Measurements from ENCODE around the gene PDE4D. TPM values are rescaled to one million over a fixed set of nuclear protein-coding genes. Genes with fewer than 3 reads are reported as not detected.

Gene PDE4D
- total and polyA plus RNA-seq, 2 donors (not counting 1 experiment from before 2014, with no cell fraction given), result 14.9 to 171 TPM

DNA sequence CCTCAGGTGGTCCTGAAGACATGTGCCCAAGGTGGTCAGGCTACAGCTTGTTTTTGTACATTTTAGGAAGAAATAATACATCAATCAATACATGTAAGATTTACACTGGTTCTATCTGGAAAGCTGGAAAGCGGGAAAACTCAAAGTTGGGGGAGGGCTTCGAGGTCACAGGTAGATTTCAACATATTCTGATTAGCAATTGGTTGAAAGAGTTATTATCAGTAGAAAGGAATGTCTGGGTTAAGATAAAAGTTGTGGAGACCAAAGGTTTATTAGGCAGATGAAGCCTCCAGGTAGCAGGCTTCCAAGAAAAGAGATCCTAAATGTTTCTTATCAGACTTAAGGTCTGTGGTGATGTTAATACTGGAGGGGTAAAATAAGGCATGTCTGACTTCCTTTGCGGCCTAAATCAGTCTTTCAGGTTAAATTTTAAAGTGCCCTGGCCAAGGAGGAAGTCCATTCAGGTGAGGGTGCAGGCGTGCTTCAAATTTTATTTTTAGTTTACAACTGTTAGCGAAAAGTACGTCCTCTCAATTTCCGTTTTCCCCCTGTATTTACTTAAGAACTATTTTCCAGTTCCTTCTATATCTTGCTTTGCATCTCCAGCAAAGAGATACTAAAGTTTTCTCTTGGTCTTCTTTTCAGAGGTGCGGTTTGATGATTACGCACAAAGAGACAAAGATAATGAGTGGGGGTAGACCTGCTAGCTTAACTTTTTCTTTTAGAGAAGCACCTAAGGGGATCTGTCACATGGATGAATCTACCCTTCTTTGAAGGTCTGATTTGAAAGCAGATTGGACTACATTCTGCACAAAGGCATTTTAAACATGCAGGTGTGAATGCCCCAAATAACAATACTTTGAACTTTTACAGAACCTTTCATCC is 732.1 kb downstream of the PDE4D start:
- TF ChIP-seq EZH2 (IDR thresholded peaks at IDR 0.05; ENCODE audit: borderline replicate concordance, insufficient read depth, low read depth, low read length, poor library complexity, severe bottlenecking), result no peak
- TF ChIP-seq, protein P1, sequence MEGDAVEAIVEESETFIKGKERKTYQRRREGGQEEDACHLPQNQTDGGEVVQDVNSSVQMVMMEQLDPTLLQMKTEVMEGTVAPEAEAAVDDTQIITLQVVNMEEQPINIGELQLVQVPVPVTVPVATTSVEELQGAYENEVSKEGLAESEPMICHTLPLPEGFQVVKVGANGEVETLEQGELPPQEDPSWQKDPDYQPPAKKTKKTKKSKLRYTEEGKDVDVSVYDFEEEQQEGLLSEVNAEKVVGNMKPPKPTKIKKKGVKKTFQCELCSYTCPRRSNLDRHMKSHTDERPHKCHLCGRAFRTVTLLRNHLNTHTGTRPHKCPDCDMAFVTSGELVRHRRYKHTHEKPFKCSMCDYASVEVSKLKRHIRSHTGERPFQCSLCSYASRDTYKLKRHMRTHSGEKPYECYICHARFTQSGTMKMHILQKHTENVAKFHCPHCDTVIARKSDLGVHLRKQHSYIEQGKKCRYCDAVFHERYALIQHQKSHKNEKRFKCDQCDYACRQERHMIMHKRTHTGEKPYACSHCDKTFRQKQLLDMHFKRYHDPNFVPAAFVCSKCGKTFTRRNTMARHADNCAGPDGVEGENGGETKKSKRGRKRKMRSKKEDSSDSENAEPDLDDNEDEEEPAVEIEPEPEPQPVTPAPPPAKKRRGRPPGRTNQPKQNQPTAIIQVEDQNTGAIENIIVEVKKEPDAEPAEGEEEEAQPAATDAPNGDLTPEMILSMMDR (IDR thresholded peaks at IDR 0.05), result no peak
- Histone ChIP-seq H3K27me3 (replicated peaks in 1 of 4; ENCODE audit: control extremely low read depth in 1 of 4, control insufficient read depth in 3 of 4, insufficient read depth in 4 of 4, low read length in 3 of 4) (no peaks in the 10 kb centered on the region), H3K36me3 (replicated peaks in 1 of 2; ENCODE audit: control extremely low read depth in 1 of 2, control insufficient read depth in 1 of 2, extremely low read depth in 1 of 2, insufficient read depth in 2 of 2, low read length in 1 of 2) (no peaks in the 10 kb centered on the region), H3K4me3 (ENCODE audit: control extremely low read depth in 1 of 5, extremely low read depth in 1 of 5, insufficient read depth in 1 of 5, low read depth in 2 of 5, low read length in 4 of 5) (no peak overlapping the region), H3K27ac (ENCODE audit: low read length in 2 of 2) (no peak overlapping the region), H3K79me2 (ENCODE audit: control insufficient read depth, insufficient read depth, low read length) (no peaks in the 10 kb centered on the region), H3K4me2 (replicated peaks; ENCODE audit: low read depth, low read length, poor library complexity, severe bottlenecking) (no peak overlapping the region), H3K9me3 (ENCODE audit: control extremely low read depth in 1 of 3, control insufficient read depth in 2 of 3, insufficient read depth in 1 of 3, low read length in 2 of 3) (no peaks in the 10 kb centered on the region), H3K9ac (ENCODE audit: low read length) (no peak overlapping the region), H3K4me1 (ENCODE audit: control insufficient read depth in 2 of 2, insufficient read depth in 2 of 2, low read length in 2 of 2) (no peaks in the 10 kb centered on the region), H4K20me1 (ENCODE audit: control insufficient read depth, insufficient read depth, low read length, poor library complexity, severe bottlenecking) (no peaks in the 10 kb centered on the region), H2AFZ (ENCODE audit: insufficient read depth, low read depth, low read length, poor library complexity, severe bottlenecking) (no peak overlapping the region)
- intact Hi-C loops (cut with micrococcal nuclease), result no loop called here
- Mint-ChIP-seq H3K9me3 (ENCODE audit: insufficient read depth) (no peaks in the 10 kb centered on the region), H3K27me3 (no peaks in the 10 kb centered on the region), H3K4me1 (no peaks in the 10 kb centered on the region), H3K4me3 (no peak overlapping the region), H3K27ac (no peak overlapping the region)
- 88% methylated on average over 7 of the region's 9 CpGs for WGBS (ENCODE audit: insufficient coverage)
- POLR2A ChIA-PET, result no interaction called here
- CTCF ChIA-PET, result interaction anchor here (1.2 to 1.4 kb wide), 2 partner anchors 8 to 13 kb away, joined by 3 to 4 read pairs; no protein-coding TSS in a partner anchor
- DNase-seq (no peak), ATAC-seq (ENCODE audit: low read depth) (no peak)
